Activated CD4-positive, alpha-beta T cell treated with anti-CD3 and anti-CD28 coated beads, Interleukin-2, amount 50 U/mL, for 16 hours (primary cell): Measurements from ENCODE around the gene FBH1.
"Not testable (repeated sequence)": the region's sequence is repeated elsewhere in the genome, so short reads cannot be mapped to it uniquely, and the experiment has no call there.

Experiments used
- DNase-seq: peaks from one replicate; pipeline ENCODE4 v3.0.0-alpha.2; 2020

FBH1 gene

GRCh38 chr10:5961405-5962100, 71.5 kb downstream of the FBH1 start:
- no peak for DNase-seq

GRCh38 chr10:5962358-5962940, 72.4 kb downstream of the FBH1 start:
- not testable (repeated sequence) for DNase-seq

GRCh38 chr10:5963071-5963470, 73.0 kb downstream of the FBH1 start:
- no peak for DNase-seq

GRCh38 chr10:5963591-5963990, 73.5 kb downstream of the FBH1 start:
- DNase-seq, result no peak

GRCh38 chr10:5964736-5965135, 74.7 kb downstream of the FBH1 start:
- DNase-seq, result no peak

- DNase-seq, result no peak
Measured at GRCh38 chr10:5965266-5965665, 75.2 kb downstream of the FBH1 start.

GRCh38 chr10:5968037-5968680, 78.1 kb downstream of the FBH1 start:
- no peak for DNase-seq

GRCh38 chr10:5968681-5969453, 78.8 kb downstream of the FBH1 start:
- no peak for DNase-seq

GRCh38 chr10:5970066-5970465, 80.0 kb downstream of the FBH1 start:
- DNase-seq, result no peak

GRCh38 chr10:5970527-5970926, 80.5 kb downstream of the FBH1 start:
- no peak for DNase-seq

- peak; percentile 71 for DNase-seq
Measured at GRCh38 chr10:5971315-5971832, 81.3 kb downstream of the FBH1 start.

GRCh38 chr10:5971886-5972285, 81.8 kb downstream of the FBH1 start:
- no peak for DNase-seq

- DNase-seq, result no peak
Measured at GRCh38 chr10:5973069-5973468, 83.0 kb downstream of the FBH1 start.

- DNase-seq, result peak; percentile 94
Measured at GRCh38 chr10:5975641-5976473, 85.8 kb downstream of the FBH1 start.

- DNase-seq, result peak; percentile 59
Measured at GRCh38 chr10:5976512-5977470, 86.7 kb downstream of the FBH1 start.

GRCh38 chr10:5977471-5978229, 87.6 kb downstream of the FBH1 start, which contains the start of gene IL15RA:
TSS of gene IL15RA (minus strand) at chr10:5977543. CDS start at chr10:5977492, 51 bp downstream.
- DNase-seq, result peak; percentile 91

- no peak for DNase-seq
Measured at GRCh38 chr10:5978230-5978489, 88.1 kb downstream of the FBH1 start.

- no peak for DNase-seq
Measured at GRCh38 chr10:5981529-5981928, 91.5 kb downstream of the FBH1 start.

- no peak for DNase-seq
Measured at GRCh38 chr10:5983774-5984173, 93.7 kb downstream of the FBH1 start.

- DNase-seq, result no peak
Measured at GRCh38 chr10:5985029-5985428, 95.0 kb downstream of the FBH1 start.
